Measurements from ENCODE around the gene ANKRD39. TPM values are rescaled to one million over a fixed set of nuclear protein-coding genes. Genes with fewer than 3 reads are reported as not detected.
A peak's percentile ranks its signal among the peaks of the same experiment; 100 is the strongest.

Gene ANKRD39
- total and polyA plus RNA-seq, 10 of the 15 experiments (the other 5 are each of a cell fraction or from before 2014, with no cell fraction given): 7.4 to 36.2 (median 23.7) TPM

DNA sequence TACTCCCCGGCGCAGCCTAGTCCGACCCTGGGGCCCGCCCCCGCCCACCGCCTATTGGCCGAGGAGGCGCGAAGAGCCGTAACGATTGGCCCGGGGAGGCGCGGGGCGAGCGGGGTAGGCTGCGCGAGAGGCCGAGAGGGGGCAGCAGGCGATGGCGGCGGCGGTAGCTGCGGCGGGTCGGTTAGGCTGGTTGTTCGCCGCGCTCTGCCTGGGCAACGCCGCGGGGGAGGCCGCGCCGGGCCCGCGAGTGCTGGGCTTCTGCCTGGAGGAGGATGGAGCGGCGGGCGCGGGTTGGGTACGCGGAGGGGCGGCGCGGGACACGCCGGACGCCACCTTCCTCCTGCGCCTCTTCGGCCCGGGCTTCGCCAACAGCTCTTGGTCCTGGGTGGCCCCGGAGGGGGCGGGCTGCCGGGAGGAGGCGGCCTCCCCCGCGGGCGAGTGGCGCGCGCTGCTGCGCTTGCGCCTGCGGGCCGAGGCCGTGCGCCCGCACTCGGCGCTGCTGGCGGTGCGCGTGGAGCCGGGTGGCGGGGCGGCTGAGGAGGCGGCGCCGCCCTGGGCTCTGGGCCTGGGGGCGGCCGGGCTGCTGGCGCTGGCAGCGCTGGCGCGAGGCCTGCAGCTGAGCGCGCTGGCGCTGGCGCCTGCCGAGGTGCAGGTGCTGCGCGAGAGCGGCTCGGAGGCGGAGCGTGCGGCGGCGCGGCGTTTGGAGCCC lies 41.5 kb downstream of the ANKRD39 start, which contains the start of gene CNNM3 (continued):
- peak; percentile 87 for TF ChIP-seq SP1 (IDR thresholded peaks at IDR 0.05; ENCODE audit: low read depth, low read length)
- TF ChIP-seq SUPT20H (IDR thresholded peaks at IDR 0.05; ENCODE audit: borderline replicate concordance, control insufficient read depth, low read depth, low read length): no peak
- no peak for TF ChIP-seq ATF7 (IDR thresholded peaks at IDR 0.05; ENCODE audit: low read depth)
- TF ChIP-seq, protein P1, sequence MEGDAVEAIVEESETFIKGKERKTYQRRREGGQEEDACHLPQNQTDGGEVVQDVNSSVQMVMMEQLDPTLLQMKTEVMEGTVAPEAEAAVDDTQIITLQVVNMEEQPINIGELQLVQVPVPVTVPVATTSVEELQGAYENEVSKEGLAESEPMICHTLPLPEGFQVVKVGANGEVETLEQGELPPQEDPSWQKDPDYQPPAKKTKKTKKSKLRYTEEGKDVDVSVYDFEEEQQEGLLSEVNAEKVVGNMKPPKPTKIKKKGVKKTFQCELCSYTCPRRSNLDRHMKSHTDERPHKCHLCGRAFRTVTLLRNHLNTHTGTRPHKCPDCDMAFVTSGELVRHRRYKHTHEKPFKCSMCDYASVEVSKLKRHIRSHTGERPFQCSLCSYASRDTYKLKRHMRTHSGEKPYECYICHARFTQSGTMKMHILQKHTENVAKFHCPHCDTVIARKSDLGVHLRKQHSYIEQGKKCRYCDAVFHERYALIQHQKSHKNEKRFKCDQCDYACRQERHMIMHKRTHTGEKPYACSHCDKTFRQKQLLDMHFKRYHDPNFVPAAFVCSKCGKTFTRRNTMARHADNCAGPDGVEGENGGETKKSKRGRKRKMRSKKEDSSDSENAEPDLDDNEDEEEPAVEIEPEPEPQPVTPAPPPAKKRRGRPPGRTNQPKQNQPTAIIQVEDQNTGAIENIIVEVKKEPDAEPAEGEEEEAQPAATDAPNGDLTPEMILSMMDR (IDR thresholded peaks at IDR 0.05 in 2 of 3, conservative IDR thresholded peaks at IDR 0.05 in 1 of 3; ENCODE audit: control insufficient read depth in 2 of 3, extremely low read depth in 1 of 3, insufficient read depth in 1 of 3, low read depth in 3 of 3, low read length in 3 of 3): peak; percentile 32 to 52 (median 52); a peak in 5 of 6 replicates
- TF ChIP-seq RAD21 (IDR thresholded peaks at IDR 0.05; ENCODE audit: insufficient read depth, low read depth, low read length): no peak
- TF ChIP-seq LARP7 (IDR thresholded peaks at IDR 0.05): peak; percentile 38; the same call in 1 of the 2 replicates
- TF ChIP-seq, protein P2, sequence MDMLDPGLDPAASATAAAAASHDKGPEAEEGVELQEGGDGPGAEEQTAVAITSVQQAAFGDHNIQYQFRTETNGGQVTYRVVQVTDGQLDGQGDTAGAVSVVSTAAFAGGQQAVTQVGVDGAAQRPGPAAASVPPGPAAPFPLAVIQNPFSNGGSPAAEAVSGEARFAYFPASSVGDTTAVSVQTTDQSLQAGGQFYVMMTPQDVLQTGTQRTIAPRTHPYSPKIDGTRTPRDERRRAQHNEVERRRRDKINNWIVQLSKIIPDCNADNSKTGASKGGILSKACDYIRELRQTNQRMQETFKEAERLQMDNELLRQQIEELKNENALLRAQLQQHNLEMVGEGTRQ (IDR thresholded peaks at IDR 0.05; ENCODE audit: borderline replicate concordance, low read depth, low read length): no peak
- TF ChIP-seq MYC (IDR thresholded peaks at IDR 0.05; ENCODE audit: insufficient read depth, insufficient read length, insufficient replicate concordance, low read length, severe bottlenecking): no peak
- 0 out of 2 replicates have a peak, but pooled peaks have one; percentile 20 for TF ChIP-seq ZNF24 (IDR thresholded peaks at IDR 0.05)
- TF ChIP-seq ZNF207 (IDR thresholded peaks at IDR 0.05; ENCODE audit: borderline replicate concordance): no peak
- no peak for TF ChIP-seq PRDM15 (CRISPR knock-in tag; IDR thresholded peaks at IDR 0.05)
- TF ChIP-seq ZNF217 (IDR thresholded peaks at IDR 0.05): peak; percentile 62
- TF ChIP-seq GATAD2B (conservative IDR thresholded peaks at IDR 0.05; ENCODE audit: low read depth): peak; percentile 37; the same call in 1 of the 2 replicates
- TF ChIP-seq NR2F1 (conservative IDR thresholded peaks at IDR 0.05): peak; percentile 78
- peak; percentile 63; the same call in 1 of the 2 replicates for TF ChIP-seq ZNF622 (IDR thresholded peaks at IDR 0.05)
- TF ChIP-seq, protein P3, sequence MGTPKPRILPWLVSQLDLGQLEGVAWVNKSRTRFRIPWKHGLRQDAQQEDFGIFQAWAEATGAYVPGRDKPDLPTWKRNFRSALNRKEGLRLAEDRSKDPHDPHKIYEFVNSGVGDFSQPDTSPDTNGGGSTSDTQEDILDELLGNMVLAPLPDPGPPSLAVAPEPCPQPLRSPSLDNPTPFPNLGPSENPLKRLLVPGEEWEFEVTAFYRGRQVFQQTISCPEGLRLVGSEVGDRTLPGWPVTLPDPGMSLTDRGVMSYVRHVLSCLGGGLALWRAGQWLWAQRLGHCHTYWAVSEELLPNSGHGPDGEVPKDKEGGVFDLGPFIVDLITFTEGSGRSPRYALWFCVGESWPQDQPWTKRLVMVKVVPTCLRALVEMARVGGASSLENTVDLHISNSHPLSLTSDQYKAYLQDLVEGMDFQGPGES (IDR thresholded peaks at IDR 0.05): no peak
- TF ChIP-seq SMAD5 (IDR thresholded peaks at IDR 0.05; ENCODE audit: low read depth): no peak
- TF ChIP-seq TCF7 (IDR thresholded peaks at IDR 0.05; ENCODE audit: borderline replicate concordance): no peak
- 0 out of 2 replicates have a peak, but pooled peaks have one; percentile 7 for TF ChIP-seq HCFC1 (IDR thresholded peaks at IDR 0.05; ENCODE audit: low read length)

Data from GM12878 (cell line).